SK-N-SH (cell line): ENCODE results near the gene UNC13D. TPM values are rescaled to one million over a fixed set of nuclear protein-coding genes. Genes with fewer than 3 reads are reported as not detected.
A peak's percentile ranks its signal among the peaks of the same experiment; 100 is the strongest.

Experiments used
- CTCF ChIA-PET: fragments of 300-600, 350-600 bp; formaldehyde crosslinking; extraction: SDS; loops from one replicate; lab custom pipeline; 2021; lab: Yijun Ruan, JAX
- POLR2A ChIA-PET: fragments of 350-600 bp; sonication (Branson Sonifier 250); formaldehyde crosslinking; extraction: SDS; loops from one replicate; lab custom pipeline; 2020; ENCODE audit warnings: antibody characterized with exemption, inconsistent platforms; lab: Yijun Ruan, JAX
- DNase-seq: peaks from one replicate; pipeline ENCODE4 v3.0.0; 2012
- H2AFZ ChIP-seq: fragments of 200-600 bp; sonication (generic); 2 replicates; pipeline ENCODE4 v1.8.1; 2016; ENCODE audit warnings: antibody characterized with exemption, mild to moderate bottlenecking, low read depth
- H3F3A ChIP-seq: fragments of 200-600 bp; sonication (generic); replicated peaks from 2 replicates; pipeline ENCODE3; 2016; ENCODE audit warnings: antibody characterized with exemption, mild to moderate bottlenecking; ENCODE audit not compliant: insufficient read depth
- H3K27ac ChIP-seq, 2 experiments: fragments of 200-500 bp in 1 of 2; fragments of 200-600 bp in 1 of 2; sonication (Bioruptor generic) in 1 of 2; sonication (generic), shearing (Covaris generic) in 1 of 2; 2 replicates each; pipeline versions ENCODE4 v1.5.1 to v1.6.1; 2014 to 2016; ENCODE audit warnings: low read depth in 2 of 2, inconsistent platforms in 1 of 2, low read length in 1 of 2, mild to moderate bottlenecking in 1 of 2, mixed read lengths in 1 of 2
- H3K27me3 ChIP-seq: fragments of 200-600 bp; sonication (generic), shearing (Covaris generic); 2 replicates; pipeline ENCODE4 v1.6.1; 2016; ENCODE audit warnings: mixed run types; ENCODE audit not compliant: insufficient read depth
- H3K36me3 ChIP-seq, 2 experiments: fragments of 200-500 bp in 1 of 2; fragments of 200-600 bp in 1 of 2; sonication (Bioruptor generic) in 1 of 2; sonication (generic) in 1 of 2; replicated peaks in 1 of 2; 2 replicates each; pipeline versions ENCODE3 to v1.5.1; 2014 to 2016; ENCODE audit warnings: low read length in 1 of 2, mild to moderate bottlenecking in 1 of 2; ENCODE audit not compliant: insufficient read depth in 2 of 2, control insufficient read depth in 1 of 2
- H3K4me1 ChIP-seq, 2 experiments: fragments of 200-500 bp in 1 of 2; fragments of 200-600 bp in 1 of 2; sonication (Bioruptor generic) in 1 of 2; sonication (generic), shearing (Covaris generic) in 1 of 2; 2 replicates each; pipeline versions ENCODE4 v1.5.1 to v1.6.1; 2014 to 2016; ENCODE audit warnings: low read depth in 1 of 2, low read length in 1 of 2, mixed run types in 1 of 2; ENCODE audit not compliant: insufficient read depth in 2 of 2, control insufficient read depth in 1 of 2
- H3K4me2 ChIP-seq: fragments of 200-600 bp; sonication (generic), shearing (Covaris generic); 2 replicates; pipeline ENCODE4 v1.6.1; 2017; ENCODE audit warnings: mixed run types
- H3K4me3 ChIP-seq, 2 experiments: fragments of 200-500 bp in 1 of 2; fragments of 200-600 bp in 1 of 2; sonication (Bioruptor generic) in 1 of 2; sonication (generic), shearing (Covaris generic) in 1 of 2; 2 replicates each; pipeline versions ENCODE4 v1.5.1 to v1.8.1; 2014 to 2016; ENCODE audit warnings: low read depth in 2 of 2, inconsistent platforms in 1 of 2, low read length in 1 of 2, mild to moderate bottlenecking in 1 of 2, mixed read lengths in 1 of 2, moderate library complexity in 1 of 2
- H3K79me2 ChIP-seq: fragments of 200-600 bp; sonication (generic); 2 replicates; pipeline ENCODE4 v1.8.1; 2017; ENCODE audit warnings: mild to moderate bottlenecking; ENCODE audit not compliant: insufficient read depth
- H3K9ac ChIP-seq: fragments of 200-600 bp; sonication (generic); 2 replicates; pipeline ENCODE4 v1.6.1; 2017; ENCODE audit warnings: mixed run types
- H3K9me2 ChIP-seq: fragments of 200-600 bp; sonication (generic); 2 replicates; pipeline ENCODE4 v1.6.1; 2017; ENCODE audit warnings: mixed run types
- H3K9me3 ChIP-seq: fragments of 200-600 bp; sonication (generic); 2 replicates; pipeline ENCODE4 v1.6.1; 2017; ENCODE audit warnings: mixed run types, mild to moderate bottlenecking, moderate library complexity
- H4K20me1 ChIP-seq: fragments of 200-600 bp; sonication (generic); 2 replicates; pipeline ENCODE4 v1.6.1; 2017; ENCODE audit warnings: mild to moderate bottlenecking, mixed run types; ENCODE audit not compliant: insufficient read depth
- ELF1 ChIP-seq: IDR thresholded peaks from 2 replicates; pipeline ENCODE4 v1.4.0; 2012
- EP300 ChIP-seq, 2 experiments: IDR thresholded peaks; 2 replicates each; pipeline versions ENCODE4 v1.4.0 to v1.6.1; 2012; ENCODE audit warnings: borderline replicate concordance in 1 of 2, low read depth in 1 of 2, low read length in 1 of 2
- FOSL2 ChIP-seq: IDR thresholded peaks from 2 replicates; pipeline ENCODE4 v1.4.0; 2012; ENCODE audit warnings: low read depth, mild to moderate bottlenecking, moderate library complexity, borderline replicate concordance
- FOXM1 ChIP-seq: IDR thresholded peaks from 2 replicates; pipeline ENCODE4 v1.4.0; 2012; ENCODE audit warnings: low read depth, mild to moderate bottlenecking
- GABPA ChIP-seq: IDR thresholded peaks from 2 replicates; pipeline ENCODE4 v1.4.0; 2012; ENCODE audit warnings: low read depth, mild to moderate bottlenecking
- JUND ChIP-seq: IDR thresholded peaks from 2 replicates; pipeline ENCODE4 v1.4.0; 2012
- MEF2A ChIP-seq: IDR thresholded peaks from 2 replicates; pipeline ENCODE4 v1.4.0; 2012; ENCODE audit warnings: low read depth, borderline replicate concordance
- MXI1 ChIP-seq: IDR thresholded peaks from 2 replicates; pipeline ENCODE4 v1.6.1; 2012; ENCODE audit warnings: mild to moderate bottlenecking, low read depth, low read length, improper control_type of control experiment
- NRF1 ChIP-seq: IDR thresholded peaks from 2 replicates; pipeline ENCODE4 v1.6.1; 2012; ENCODE audit warnings: low read depth, mild to moderate bottlenecking, low read length
- RAD21 ChIP-seq: IDR thresholded peaks from 2 replicates; pipeline ENCODE4 v1.6.1; 2012; ENCODE audit warnings: mild to moderate bottlenecking, low read length
- SIN3A ChIP-seq: IDR thresholded peaks from 2 replicates; pipeline ENCODE4 v1.6.1; 2012; ENCODE audit warnings: low read depth, mild to moderate bottlenecking, low read length, moderate library complexity, borderline replicate concordance
- TCF12 ChIP-seq: IDR thresholded peaks from 2 replicates; pipeline ENCODE4 v1.4.0; 2012
- YY1 ChIP-seq: IDR thresholded peaks from 2 replicates; pipeline ENCODE4 v1.4.0; 2012; ENCODE audit warnings: low read depth, mild to moderate bottlenecking
- ZBTB33 ChIP-seq: IDR thresholded peaks from 2 replicates; pipeline ENCODE4 v1.4.0; 2012; ENCODE audit warnings: low read depth, borderline replicate concordance
- WGBS: methylation state at CpG from one replicate; pipeline ENCODE4 v1.1.6; 2017; ENCODE audit warnings: low lambda C conversion rate; 5-methylcytosine and 5-hydroxymethylcytosine counted together
- polyA plus RNA-seq, 3 experiments: library from polyadenylated mRNA; depleted of rRNA; stranded (reverse); fragments of >200 nt; gene quantifications; 2 replicates each; pipeline ENCODE4 v1.2.3, GENCODE V29; 2012
- TF ChIP-seq, protein P1 (sequence below): IDR thresholded peaks from 2 replicates; pipeline ENCODE4 v1.4.0; 2012; ENCODE audit warnings: low read depth, borderline replicate concordance
- TF ChIP-seq, protein P2 (sequence below): fragments of 200-600 bp; sonication (generic); IDR thresholded peaks from 2 replicates; pipeline ENCODE4 v1.6.1; 2017; ENCODE audit warnings: antibody characterized with exemption, mild to moderate bottlenecking, moderate library complexity
- TF ChIP-seq, protein P3 (sequence below): IDR thresholded peaks from 2 replicates; pipeline ENCODE4 v1.6.1; 2012; ENCODE audit warnings: mild to moderate bottlenecking, low read depth, low read length, moderate library complexity
- TF ChIP-seq, protein P4 (sequence below): IDR thresholded peaks from 2 replicates; pipeline ENCODE4; 2012
- TF ChIP-seq, protein P5 (sequence below): IDR thresholded peaks from 2 replicates; pipeline ENCODE4 v1.4.0; 2012; ENCODE audit warnings: low read depth

UNC13D gene
- polyA plus RNA-seq, 1 of the 3 experiments (the other 2 are of a cell fraction) = 0.99 TPM

DNA sequence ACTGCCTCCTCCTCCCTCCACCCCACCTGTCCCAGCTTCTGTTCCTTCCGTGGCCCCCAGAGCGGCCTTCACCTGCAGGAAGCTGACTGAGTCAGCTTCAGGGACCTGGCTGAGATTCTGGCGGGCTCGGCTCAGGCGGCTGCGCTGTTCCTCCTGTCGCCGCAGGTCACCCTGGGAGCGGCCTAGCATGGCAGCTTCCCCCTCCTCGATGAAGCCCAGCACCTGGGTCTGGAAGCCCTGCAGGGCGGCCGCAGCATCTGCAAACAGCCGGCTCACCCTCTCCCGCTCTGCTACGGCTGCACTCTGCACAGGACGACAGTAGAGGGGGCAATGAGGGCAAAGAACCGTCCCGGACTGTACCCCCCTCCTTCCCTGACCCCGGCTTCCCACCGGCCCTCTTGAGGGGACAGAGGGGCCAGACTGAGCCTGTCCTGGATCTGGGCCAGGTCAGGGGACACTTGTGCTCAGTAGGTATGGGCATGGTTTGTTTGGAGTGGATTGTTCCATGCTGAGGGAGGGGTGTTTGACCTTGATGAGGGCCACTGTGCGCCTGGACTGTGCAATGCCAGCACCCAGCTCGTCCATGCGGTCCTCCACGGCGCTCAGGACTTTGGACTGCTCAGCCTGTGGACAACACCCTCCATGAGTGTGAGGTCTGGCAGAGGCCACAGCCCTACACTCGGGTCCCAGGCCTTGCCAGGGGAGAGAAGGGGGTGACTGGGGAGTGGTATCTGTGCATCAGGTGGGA is 32.2 kb upstream of the UNC13D start:
- TF ChIP-seq, protein P1, sequence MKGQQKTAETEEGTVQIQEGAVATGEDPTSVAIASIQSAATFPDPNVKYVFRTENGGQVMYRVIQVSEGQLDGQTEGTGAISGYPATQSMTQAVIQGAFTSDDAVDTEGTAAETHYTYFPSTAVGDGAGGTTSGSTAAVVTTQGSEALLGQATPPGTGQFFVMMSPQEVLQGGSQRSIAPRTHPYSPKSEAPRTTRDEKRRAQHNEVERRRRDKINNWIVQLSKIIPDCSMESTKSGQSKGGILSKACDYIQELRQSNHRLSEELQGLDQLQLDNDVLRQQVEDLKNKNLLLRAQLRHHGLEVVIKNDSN = no peak
- TF ChIP-seq SIN3A = no peak
- no peak for TF ChIP-seq NRF1
- no peak for TF ChIP-seq JUND
- TF ChIP-seq YY1 = no peak
- TF ChIP-seq MEF2A = no peak
- TF ChIP-seq, protein P2, sequence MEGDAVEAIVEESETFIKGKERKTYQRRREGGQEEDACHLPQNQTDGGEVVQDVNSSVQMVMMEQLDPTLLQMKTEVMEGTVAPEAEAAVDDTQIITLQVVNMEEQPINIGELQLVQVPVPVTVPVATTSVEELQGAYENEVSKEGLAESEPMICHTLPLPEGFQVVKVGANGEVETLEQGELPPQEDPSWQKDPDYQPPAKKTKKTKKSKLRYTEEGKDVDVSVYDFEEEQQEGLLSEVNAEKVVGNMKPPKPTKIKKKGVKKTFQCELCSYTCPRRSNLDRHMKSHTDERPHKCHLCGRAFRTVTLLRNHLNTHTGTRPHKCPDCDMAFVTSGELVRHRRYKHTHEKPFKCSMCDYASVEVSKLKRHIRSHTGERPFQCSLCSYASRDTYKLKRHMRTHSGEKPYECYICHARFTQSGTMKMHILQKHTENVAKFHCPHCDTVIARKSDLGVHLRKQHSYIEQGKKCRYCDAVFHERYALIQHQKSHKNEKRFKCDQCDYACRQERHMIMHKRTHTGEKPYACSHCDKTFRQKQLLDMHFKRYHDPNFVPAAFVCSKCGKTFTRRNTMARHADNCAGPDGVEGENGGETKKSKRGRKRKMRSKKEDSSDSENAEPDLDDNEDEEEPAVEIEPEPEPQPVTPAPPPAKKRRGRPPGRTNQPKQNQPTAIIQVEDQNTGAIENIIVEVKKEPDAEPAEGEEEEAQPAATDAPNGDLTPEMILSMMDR = no peak; the same call in 1 of the 2 replicates
- no peak for TF ChIP-seq EP300 (IDR thresholded peaks at IDR 0.05; ENCODE audit: borderline replicate concordance in 1 of 2, low read depth in 1 of 2, low read length in 1 of 2)
- no peak for TF ChIP-seq FOXM1
- TF ChIP-seq TCF12 = no peak
- TF ChIP-seq ELF1 = no peak
- no peak for TF ChIP-seq GABPA
- TF ChIP-seq, protein P3, sequence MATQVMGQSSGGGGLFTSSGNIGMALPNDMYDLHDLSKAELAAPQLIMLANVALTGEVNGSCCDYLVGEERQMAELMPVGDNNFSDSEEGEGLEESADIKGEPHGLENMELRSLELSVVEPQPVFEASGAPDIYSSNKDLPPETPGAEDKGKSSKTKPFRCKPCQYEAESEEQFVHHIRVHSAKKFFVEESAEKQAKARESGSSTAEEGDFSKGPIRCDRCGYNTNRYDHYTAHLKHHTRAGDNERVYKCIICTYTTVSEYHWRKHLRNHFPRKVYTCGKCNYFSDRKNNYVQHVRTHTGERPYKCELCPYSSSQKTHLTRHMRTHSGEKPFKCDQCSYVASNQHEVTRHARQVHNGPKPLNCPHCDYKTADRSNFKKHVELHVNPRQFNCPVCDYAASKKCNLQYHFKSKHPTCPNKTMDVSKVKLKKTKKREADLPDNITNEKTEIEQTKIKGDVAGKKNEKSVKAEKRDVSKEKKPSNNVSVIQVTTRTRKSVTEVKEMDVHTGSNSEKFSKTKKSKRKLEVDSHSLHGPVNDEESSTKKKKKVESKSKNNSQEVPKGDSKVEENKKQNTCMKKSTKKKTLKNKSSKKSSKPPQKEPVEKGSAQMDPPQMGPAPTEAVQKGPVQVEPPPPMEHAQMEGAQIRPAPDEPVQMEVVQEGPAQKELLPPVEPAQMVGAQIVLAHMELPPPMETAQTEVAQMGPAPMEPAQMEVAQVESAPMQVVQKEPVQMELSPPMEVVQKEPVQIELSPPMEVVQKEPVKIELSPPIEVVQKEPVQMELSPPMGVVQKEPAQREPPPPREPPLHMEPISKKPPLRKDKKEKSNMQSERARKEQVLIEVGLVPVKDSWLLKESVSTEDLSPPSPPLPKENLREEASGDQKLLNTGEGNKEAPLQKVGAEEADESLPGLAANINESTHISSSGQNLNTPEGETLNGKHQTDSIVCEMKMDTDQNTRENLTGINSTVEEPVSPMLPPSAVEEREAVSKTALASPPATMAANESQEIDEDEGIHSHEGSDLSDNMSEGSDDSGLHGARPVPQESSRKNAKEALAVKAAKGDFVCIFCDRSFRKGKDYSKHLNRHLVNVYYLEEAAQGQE = no peak
- no peak for TF ChIP-seq MXI1
- TF ChIP-seq, protein P4, sequence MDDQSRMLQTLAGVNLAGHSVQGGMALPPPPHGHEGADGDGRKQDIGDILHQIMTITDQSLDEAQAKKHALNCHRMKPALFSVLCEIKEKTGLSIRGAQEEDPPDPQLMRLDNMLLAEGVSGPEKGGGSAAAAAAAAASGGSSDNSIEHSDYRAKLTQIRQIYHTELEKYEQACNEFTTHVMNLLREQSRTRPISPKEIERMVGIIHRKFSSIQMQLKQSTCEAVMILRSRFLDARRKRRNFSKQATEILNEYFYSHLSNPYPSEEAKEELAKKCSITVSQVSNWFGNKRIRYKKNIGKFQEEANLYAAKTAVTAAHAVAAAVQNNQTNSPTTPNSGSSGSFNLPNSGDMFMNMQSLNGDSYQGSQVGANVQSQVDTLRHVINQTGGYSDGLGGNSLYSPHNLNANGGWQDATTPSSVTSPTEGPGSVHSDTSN = no peak
- TF ChIP-seq ZBTB33 = no peak
- no peak for TF ChIP-seq FOSL2
- TF ChIP-seq RAD21 = no peak
- TF ChIP-seq, protein P5, sequence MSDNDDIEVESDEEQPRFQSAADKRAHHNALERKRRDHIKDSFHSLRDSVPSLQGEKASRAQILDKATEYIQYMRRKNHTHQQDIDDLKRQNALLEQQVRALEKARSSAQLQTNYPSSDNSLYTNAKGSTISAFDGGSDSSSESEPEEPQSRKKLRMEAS = no peak
- H3K9ac ChIP-seq = peak overlapping the region; percentile 53; the same call in 1 of the 2 replicates
- peaks cover 33% of the 10 kb centered on the region for H3F3A ChIP-seq
- no peaks in the 10 kb centered on the region for H3K36me3 ChIP-seq
- POLR2A ChIA-PET = interaction anchor here (0.6 to 1.6 kb wide), 9 partner anchors 17 to 100 kb away, joined by 3 to 8 read pairs (median 3); partner anchors contain the start of genes MRPL38, TRIM65 and WBP2
- peak overlapping the region; percentile 76 for H3K4me2 ChIP-seq
- H2AFZ ChIP-seq = peak overlapping the region; percentile 12; the same call in 1 of the 2 replicates
- no peak overlapping the region for H3K4me3 ChIP-seq
- H4K20me1 ChIP-seq = no peaks in the 10 kb centered on the region; the same call in 1 of the 2 replicates
- no peaks in the 10 kb centered on the region for H3K9me3 ChIP-seq
- 74% methylated on average over 21 of the region's 26 CpGs for WGBS
- H3K27ac ChIP-seq = peak overlapping the region in 1 of 2 experiments; percentile 87; a peak in 2 of 4 replicates
- peak; percentile 72 for DNase-seq
- CTCF ChIA-PET = interaction anchor here (0.8 to 15.4 kb wide), 21 partner anchors 9 to 905 kb away, joined by 3 to 214 read pairs (median 4); partner anchors contain the start of genes CDK3, MRPL38, TRIM65 and UNC13D
- no peaks in the 10 kb centered on the region for H3K9me2 ChIP-seq
- no peaks in the 10 kb centered on the region for H3K27me3 ChIP-seq
- no peaks in the 10 kb centered on the region for H3K79me2 ChIP-seq
- peaks cover 32 to 36% of the 10 kb centered on the region in 2 experiments; a peak in 3 of 4 replicates for H3K4me1 ChIP-seq
